ENCODE measurements around the gene NELL1.

Gene NELL1

DNA sequence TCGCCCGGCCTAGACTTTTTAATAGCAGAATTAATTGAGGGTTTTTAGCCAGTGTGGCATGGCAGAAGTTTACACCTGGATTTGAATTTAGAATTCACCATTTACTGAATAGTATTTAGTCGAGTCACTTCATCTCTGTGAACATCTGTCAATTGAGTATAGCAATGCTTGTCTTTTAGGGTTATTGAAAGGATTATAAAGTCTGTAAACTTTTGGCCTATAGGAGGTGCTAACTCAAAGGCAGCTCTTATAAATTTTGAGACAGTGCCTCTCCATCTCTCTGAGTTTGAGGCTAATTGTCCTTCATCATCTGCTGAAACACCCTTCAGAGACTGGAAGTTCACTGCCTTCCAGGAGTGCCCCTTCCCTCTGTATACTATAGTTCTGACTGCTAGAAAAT lies 205.0 kb downstream of the NELL1 start:
- DNase-seq (ENCODE audit: low read depth), result no peak

DNA sequence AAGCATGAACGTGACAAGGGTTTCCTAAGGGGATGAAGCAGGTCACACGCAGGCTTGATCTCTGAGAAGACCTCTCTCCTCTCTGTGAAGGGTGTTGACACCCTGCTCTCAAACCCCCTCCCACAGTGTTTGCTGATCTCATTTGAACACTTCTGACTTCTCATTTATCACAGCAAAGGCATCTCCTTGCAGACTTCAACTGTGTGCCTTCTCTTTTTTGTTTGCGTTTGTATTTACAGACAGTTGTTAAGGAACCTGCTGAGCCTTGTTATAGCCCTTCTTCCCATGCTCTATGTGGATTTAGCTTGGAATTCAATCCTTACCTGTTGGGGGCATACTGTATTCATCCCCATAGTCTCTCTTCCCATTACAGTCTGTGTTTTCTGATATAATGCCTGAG lies 206.5 kb downstream of the NELL1 start:
- DNase-seq (ENCODE audit: low read depth), result no peak

DNA sequence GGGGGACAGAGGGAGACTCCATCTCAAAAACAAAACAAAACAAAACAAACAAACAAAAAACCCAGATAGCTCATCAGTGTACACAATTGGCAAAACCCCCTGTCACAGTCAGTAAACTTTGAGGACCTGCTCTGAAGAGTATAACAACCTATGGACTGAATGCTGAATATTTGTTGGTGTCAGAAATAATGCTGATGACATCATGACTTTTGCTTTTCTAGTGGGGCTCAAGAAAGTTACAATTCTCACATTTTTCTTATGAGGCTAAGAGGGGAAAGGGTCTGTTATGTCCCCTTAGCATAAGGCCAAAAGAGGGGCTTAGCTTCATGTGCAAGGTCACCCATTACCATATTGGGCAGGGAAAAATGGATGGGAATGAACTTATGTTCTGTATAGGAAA lies 207.4 kb downstream of the NELL1 start:
- DNase-seq (ENCODE audit: low read depth), result no peak

DNA sequence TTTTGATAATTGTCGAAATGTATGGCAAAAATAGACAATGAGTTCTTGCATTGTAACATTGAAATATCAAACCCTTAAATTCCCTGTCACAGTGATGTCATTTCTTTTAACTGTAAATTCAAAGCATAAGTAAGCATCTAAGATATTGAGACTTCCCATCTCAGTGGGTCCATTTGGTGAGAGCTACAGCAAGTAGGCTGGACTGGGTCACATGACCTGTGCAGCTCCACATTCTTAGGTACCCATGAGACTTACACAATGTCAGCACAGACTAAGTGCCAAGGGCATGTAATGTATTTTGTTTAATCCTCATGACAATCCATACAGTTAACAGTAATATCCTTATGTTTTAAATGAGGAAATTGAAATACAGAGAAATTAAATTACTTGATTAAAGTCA lies 210.7 kb downstream of the NELL1 start:
- DNase-seq (ENCODE audit: low read depth), result no peak

DNA sequence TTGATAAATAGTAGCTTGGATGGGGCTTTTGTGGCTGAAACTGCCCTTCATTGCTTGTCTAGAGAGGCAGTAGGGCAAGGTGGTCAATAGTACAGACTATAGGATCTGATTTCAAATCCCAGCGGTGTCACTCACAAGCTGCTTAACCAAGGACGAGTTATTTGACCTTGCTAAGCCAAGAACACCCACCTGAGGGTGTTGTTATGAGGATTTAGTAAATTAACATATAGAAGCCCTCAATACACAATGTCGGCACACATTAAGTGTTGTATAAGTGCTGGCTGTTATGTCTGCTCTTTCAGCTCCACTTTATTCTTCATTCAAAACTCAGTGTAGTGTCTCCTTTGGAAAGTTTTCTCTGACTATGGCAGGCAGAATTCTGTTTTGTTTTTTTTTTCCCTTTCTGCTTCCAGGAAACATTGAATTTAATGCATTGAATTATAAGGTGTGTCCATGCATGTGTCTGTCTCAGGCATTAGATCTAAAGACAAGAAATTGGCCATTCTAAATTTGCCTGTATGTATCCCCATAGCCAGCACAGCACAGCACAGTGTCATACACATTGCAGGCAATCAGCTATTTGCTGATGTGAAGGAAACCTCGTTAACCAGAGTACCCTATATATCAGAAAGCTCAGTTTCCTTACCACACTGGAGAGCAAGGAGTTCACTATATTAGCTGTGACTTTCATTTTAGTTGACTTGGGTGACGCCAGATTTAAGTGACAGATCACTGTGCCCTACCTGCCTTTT lies 212.1 kb downstream of the NELL1 start:
- DNase-seq (ENCODE audit: low read depth), result no peak

DNA sequence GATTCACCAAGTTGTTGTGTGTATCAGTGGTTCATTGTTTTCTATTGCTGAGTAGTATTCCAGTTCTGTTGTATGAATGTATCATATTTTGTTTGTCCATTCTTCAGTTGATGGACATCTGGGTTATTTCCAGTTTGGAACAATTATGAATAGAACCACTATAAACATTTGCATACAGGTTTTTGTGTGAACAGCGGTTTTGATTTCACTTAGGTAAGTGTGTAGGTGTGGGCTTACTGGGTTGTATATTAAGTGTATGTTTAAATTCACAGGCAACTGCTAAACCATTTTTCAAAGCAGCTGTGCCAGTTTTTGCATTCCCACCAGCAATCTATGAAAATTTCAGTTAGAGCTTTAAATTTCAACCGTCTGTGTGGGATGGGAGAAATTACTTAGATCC lies 217.8 kb downstream of the NELL1 start:
- no peak for DNase-seq (ENCODE audit: low read depth)

DNA sequence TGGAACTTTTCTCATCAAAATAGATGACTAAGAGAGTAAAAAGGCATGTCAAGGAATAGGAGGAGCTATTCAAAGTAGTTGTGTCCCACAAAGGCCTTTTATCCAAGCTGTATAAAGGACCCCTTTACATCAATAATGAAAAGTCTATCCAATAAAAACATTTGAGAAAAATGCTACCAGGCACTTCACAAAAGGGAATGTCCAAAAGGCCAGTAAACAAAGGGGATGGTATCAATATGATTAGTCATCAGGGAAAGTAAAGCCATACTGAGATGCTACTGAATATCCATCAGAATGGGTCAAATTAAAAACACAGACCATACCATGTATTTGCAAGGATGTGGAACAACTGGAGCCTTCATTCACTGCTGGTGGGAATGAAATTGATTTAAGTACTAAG lies 224.9 kb downstream of the NELL1 start:
- no peak for DNase-seq (ENCODE audit: low read depth)

DNA sequence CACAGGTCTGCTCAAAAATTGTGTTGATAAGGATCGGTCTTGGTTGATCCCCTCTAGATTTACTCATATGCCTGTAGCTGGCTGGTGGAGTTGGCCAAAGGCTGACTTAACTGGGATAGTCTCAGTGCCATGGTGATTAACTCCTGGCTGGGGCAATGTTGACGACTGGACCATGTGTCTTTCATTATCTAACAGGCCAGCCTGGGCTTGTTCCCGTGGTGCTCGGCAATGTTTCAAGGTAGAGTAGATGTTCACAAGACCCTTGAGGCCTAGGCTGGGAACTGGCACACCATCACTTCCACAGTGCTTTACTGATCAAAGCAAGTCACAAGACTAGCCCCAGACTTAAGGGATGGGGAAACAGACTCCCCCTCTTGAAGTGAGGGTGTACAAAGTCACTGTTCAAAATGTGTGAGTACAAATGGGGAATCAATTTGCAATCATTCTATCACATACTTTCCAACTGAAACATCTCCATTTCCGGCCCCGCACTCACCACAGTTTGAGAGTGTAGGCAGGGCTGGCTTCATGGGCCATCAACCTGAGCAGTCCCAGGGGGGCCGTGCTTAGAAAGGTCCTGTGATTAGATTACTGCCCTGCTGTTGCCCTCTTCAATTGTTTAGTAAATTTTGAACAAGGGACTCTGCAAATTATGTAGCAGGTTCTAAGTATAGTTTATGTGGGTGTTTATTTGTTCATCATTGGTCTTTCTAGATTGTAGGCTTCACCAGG lies 240.8 kb downstream of the NELL1 start:
- DNase-seq (ENCODE audit: low read depth), result no peak

DNA sequence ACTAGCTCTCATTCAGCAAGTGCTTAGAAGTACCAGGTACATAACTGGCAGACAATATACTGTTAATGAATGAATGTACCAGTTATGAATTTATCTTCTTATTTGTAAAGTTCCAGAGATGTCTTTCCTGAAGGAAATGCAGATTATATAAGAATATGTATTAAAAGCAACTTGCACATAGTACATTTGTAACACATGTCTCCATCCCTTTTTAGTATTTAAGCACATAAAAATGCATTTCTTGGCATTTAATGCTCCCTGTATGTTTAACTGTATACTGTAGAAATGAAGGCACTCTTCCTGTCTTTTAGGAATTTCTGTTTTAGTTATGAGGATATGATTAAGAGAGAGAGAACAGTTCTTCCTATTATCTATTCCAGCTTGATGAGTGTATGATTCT lies 241.3 kb downstream of the NELL1 start:
- DNase-seq (ENCODE audit: low read depth), result no peak

DNA sequence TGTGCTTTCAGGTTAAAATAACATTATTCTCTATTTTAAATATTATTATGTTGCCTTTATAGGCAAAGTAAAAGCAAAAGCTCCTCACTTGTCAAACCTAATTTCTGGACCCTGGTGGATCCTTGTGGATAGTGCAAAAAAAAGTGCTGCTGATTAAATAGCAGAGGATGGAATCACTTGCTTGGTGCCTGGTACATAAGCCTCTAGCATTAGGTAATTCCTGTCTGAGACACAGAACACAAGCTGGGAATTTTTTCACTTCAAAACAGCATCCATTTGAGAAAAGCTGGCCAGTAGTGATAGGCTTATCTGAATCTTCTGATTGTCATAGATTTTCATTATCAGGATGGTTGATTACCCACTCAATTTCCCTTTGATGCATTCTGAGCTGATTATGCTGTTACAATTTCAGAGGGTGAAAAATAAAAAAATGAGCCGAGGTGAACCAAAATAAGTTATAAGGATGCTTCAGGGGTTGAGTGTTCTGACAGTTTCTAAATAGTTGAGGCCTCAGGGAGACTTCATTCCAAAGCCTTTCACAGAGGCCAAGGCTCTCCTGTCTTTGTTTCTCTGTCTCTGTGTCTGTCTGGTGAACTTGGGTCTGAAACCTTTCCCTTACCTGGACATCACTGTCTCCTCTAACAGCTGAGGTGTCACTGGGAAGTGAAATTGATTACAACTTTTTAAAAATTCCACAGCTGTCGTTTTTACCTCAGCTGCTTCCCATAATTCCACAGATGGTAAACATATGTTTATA lies 242.9 kb downstream of the NELL1 start:
- DNase-seq (ENCODE audit: low read depth), result no peak

DNA sequence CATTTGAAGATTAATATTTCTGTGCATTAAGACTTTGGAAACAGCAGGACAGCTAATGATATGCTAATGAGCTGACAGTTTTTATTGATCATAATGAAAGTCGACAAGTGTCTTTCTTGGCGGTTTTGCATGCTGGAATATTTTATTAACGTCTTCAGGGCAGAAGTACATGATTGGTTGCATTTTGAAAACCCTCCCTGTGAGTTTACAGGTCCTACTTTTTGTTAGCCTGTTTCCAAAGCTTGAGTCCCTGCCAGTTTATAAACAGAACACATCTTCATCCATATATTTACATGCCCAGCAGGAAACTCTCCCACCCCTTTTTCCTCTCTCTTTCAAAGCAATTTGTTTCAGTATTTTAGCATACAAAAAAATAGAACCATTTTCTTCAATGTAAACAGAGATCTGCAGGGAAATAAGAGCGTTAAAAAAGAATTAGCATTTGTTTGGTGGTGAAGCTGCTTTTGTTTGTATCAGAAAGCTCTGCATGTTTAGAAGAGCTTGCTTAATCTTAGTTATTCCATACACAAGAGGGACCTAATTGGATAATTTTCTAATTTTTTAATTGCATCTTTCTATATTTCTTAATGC lies 243.6 kb downstream of the NELL1 start:
- DNase-seq (ENCODE audit: low read depth), result no peak

DNA sequence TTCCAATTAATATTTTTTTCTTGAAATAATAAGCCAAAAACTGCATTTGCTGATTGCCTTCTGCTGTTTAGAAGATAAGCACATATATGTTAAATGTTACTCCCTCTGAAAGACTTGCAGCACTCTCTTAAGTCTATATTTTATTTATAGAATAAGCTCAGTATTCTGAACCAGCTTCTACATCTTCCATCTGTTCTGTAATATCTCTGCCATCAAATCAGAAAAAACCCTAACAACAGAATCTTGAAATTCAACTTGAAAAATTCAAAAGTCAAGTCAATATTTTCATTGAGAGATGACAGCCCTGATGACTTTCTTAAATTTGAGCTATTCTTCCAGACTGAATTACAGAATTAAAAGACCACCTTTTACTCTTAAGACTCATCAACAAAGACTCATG lies 247.9 kb downstream of the NELL1 start:
- DNase-seq (ENCODE audit: low read depth), result no peak

DNA sequence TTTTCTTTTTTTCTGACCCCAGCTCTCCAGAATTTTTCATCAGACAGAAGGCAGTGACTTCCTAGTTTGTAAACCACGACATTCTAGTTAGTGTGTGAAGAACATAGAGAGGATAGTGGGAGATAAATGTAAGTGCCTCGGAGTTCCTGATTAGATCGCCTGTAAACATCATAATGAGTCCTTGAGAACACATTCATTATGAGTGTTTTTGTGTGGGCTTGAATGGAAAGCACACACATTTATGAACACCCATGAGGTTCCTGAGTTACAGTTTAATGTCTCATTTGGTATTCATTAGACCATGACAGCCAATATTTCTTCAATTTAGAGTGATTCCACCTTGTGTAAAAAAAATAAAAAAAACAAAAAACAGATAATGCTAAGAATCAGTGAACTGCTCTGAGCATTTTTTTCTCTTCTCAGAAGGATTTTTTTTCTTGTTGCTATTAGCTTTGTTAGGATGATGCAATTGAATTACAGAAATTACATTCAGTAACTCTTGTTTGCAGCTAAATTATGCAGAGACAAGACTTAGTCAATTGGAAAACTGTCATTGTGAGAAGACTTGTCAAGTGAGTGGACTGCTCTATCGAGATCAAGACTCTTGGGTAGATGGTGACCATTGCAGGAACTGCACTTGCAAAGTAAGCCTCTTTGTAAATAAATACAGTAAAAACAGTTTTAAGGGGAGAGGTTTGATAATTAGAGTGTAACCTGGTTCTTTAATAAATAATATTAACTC lies 257.6 kb downstream of the NELL1 start:
- DNase-seq (ENCODE audit: low read depth), result no peak

DNA sequence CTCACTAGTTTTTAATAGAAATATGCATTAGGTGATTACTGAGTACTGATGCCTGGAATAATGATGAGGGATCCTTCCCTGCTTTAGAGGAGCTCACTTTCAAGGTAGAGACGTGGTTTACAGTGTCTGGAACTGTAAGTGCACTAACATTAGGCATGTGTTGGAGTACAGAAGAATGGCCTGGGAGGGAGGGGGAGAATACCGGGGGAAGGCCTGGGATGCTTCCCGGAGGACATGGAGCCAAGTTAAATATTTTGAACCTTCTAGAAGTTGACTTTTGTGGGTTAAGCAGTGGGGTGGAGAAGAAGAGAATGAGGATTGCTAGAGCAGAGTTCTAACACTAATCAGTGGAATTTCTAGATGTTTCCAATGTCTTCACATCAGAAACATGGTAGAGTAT lies 261.6 kb downstream of the NELL1 start:
- no peak for DNase-seq (ENCODE audit: low read depth)

DNA sequence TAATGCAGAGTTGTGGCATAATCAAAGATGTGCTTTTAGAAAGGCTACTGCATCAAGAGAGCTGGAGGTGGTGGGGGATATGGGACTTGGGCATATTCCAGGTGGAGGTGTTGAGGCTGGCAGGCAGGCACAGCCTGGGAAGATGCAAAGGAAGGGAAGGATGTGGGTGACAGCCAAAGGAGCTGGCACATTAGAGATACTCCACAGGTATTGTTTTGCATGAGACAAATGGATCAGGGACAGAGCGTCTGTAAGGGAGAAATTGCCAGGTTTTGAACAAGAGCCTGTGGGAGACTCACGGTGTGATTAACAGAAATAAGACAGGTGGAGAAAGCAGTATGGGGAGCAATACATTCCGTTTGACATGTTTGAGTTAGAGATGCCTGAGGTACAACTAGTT lies 263.7 kb downstream of the NELL1 start:
- no peak for DNase-seq (ENCODE audit: low read depth)

DNA sequence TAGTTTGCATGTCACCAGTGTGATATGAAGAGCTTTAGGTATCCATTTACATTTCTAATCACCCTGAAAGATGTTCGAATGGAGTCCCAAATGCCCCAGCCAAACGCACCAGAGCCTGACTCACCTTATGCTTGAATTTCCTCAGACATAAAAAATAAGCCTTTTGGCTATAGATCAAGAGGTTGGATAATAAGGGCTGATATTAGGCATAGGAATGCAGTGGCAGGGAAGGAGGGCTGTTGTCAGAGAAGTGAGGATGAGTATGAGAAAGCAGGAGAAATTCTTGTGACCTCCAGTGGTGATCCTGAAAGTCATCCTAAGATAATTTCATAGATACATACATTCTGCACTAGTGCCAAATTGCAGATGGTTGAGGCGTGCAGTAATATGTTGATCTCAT lies 264.6 kb downstream of the NELL1 start:
- DNase-seq (ENCODE audit: low read depth), result no peak

DNA sequence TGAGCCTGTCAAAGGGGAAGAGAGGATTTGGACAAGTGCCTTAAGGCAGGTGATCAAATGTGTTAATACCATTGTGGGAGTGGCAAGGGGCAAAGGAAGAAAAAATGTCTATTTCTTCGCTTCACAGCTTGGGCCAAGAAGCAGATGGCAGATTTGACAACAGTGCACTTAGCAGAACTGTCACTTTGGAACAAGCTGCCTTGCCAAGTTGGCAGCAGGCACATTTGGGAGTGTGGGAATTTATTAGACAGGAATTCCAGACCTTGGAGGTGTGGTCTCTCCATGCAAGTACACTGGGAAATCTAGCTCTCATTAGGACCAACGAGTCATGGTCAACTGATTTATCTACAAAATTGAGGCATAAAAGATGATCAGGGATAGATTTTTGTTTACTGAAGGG lies 265.1 kb downstream of the NELL1 start:
- DNase-seq (ENCODE audit: low read depth), result no peak

DNA sequence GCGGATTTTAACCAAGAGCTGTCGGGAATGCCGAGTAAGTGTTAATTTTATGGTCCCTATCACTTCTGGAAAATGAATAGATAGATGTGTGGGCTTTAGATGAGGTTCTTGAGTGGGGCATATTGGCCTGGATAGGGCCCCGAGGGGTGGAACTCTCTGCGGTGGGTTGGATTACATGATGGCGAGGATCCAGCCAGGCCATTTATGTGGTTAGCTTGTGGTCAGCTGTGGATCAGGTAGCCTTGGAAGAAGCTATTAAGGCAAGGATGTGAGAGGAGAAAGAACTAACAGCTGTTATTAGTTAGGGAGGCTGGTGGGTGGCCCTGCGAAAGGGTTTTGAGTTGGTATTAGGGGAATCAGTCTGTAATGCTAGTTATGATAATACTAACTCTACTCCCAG lies 268.4 kb downstream of the NELL1 start:
- DNase-seq (ENCODE audit: low read depth), result no peak

DNA sequence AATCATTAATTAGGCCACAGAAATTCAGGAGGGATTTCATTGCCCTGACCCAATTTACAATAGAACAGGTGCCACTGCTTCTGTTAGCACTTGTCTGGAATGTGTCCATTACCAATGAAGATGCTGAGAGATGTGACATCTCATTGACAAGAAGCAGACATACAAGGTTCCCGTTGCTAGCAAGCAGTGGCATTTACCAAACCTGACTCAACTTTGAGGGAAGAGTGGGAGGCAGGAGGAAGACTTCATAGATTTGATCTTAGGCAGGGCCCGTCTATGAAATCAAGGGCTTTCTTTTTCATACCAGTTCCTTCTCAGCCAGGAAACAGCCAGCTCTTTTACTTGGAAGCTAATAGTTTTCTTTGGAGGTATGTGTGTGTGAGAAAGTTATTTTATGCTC lies 280.2 kb downstream of the NELL1 start:
- no peak for DNase-seq (ENCODE audit: low read depth)

DNA sequence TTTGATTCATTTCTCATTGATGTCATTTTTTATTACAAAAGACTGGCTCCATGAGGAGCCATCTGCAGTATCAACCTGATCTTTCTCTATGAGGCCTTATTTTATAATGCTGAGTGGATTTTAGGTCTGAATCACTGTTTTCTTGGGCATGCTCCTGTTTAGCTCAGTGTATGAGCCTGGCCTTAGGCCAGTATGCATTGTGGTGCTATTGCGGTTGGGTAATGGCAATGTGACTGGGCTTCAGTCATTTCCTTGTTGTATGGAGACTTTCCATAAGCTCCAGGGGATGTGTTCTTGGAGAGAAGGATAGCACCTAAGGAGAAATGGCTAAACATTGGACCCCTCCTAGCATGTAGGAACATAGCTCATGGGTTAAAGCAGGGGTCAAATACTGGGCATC lies 293.2 kb downstream of the NELL1 start:
- no peak for DNase-seq (ENCODE audit: low read depth)

DNA sequence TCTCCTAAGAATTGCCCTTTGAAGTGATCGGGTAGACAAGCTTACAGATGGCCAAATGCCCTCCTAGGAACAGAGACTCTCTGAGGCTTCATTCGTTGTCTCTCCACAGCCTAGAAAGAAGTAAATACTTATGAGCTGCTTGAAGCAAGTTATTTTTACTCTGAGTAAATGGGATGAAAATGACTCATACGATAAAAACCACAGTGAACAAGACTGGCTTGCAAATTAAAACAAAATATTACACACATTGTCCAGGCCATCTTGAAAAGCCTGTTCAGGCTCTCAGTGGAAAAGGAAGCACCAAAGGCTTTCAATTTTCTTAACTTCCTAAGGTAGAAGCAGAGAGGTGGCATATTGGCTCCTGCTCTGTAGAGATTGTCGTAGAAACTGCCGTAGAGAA lies 294.2 kb downstream of the NELL1 start:
- no peak for DNase-seq (ENCODE audit: low read depth)

DNA sequence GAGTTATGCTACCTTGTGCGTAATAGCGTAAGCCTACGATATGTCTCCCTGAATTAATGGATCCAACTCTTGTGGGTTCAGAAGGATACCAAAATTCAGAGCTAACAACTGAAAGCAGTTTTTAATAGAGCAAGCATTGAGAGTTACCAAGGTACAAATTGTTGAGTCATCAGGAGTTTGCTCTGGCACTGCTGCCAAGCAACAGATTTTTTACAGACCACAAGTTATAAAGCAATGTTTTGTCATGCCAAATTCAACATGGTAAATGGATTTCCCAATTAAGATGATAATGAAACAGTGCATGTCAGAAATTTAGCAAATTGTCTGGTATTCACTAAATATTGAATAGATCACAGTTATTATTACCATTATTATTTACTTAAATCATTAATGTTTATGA lies 295.6 kb downstream of the NELL1 start:
- no peak for DNase-seq (ENCODE audit: low read depth)

Data from fibroblast of gingiva (primary cell).